EL (cell line): ENCODE results near the gene CFAP65.

Experiments
- DNase-seq: peaks from one replicate; pipeline ENCODE4 v3.0.0-alpha.2; 2016

Gene CFAP65

DNA sequence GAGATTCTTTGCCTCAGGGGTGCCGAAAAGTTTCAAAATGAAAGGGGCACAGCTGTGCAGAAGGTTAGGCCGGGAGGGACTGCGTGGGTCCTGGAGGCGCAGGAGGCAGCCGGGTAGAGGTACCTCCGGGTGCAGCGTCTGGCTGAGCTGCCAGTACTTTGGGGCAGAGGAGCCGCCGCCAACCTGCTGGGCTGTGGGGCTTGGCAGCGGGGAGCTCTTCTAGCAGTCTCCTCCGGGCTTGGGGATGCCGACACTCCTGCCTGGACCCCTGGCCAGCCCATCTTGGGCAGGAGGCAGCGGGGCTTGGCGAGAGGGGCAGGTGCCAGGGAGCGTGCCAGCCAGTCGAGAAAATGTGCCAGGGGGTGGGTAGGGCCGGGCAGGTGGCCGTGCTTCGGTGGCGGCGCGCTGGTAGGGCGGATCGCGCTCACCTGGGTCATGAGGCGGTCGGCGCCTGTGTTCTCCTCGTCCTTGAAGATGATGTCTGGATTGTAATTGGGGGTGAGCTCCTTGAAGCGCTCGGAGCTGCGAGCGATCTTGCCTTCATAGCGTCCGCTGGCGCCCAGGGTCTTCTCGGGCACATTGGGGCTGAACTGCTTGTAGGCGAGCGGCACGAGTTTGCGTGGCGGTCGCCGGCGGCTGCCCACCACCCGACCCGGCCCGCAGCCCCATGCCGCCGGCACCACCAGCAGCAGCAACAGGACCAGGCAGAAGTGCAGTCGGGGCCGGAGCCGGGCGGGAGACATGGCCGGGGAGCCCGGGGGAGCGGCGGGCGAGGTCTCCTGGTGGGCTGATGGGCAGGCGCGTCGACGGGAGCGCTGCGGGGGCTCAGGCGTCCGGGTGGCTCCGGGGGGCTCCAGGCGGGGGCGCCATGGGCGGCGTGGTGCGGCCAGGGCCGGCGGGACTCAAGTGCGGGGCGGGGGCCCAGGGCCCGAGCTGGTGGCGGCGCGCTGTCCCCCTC lies 18.7 kb upstream of the CFAP65 start:
- no peak for DNase-seq

DNA sequence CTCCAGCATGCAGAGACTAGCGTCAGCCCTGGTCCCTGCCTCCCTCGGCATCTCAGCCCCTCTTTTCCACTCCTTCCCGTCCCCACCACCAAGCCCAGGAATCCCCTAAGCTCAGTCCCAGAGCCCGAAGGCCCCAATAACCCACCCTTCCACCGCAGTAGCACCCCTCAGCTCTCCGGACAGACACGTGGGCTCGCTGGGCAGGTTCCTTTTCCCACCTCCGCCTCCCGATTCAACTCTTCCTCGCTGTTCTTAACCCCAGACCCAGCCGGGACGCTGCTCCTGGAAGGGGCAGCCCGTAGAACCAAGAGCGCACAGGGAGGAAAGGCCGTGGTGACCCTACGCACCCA lies 18.0 kb upstream of the CFAP65 start:
- DNase-seq = no peak

DNA sequence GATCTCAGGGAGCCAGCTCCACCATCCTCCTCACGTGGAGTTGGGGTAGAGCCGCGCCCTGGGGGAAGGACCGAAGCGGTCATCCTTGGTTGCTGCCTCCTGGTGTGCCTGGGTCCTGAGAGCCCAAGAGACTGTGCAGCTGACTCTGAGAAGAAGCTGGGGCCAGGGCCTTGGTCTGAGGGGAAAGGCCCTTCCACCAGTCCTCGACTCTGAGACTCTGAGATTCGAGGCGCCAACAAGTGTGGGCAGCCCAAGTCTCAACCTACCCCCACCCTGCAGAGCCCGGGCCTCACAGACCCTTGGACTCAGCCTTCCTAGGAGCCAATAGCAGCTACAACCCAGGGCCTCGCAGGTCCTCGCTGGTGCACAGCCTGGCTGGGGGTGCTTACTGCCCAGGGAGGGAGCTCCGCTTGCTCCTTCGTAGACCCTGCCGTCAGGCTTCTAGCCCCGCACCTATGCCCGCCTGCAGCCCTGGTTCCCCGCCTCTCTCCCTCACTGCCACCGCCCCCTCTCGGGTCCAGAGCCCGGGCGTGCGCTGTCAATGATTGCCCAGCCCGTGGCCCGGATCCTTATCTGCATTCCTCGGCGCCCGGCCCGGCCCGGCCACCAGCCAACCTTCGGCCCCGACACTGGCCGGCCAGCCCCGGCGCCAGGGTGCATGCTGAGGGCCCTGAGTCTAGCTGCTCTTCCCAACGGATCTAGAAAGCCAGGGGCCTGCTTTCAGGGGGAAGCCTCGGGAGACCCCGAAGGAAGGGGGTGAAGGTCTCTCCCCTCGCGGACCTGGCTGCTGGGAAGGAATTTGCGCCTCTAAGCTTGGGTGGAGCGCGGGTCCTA lies 17.4 kb upstream of the CFAP65 start:
- peak; percentile 30 for DNase-seq

- DNase-seq = peak; percentile 56
Observed at GRCh38 chr2:219057709-219058540, 16.6 kb upstream of the CFAP65 start.

DNA sequence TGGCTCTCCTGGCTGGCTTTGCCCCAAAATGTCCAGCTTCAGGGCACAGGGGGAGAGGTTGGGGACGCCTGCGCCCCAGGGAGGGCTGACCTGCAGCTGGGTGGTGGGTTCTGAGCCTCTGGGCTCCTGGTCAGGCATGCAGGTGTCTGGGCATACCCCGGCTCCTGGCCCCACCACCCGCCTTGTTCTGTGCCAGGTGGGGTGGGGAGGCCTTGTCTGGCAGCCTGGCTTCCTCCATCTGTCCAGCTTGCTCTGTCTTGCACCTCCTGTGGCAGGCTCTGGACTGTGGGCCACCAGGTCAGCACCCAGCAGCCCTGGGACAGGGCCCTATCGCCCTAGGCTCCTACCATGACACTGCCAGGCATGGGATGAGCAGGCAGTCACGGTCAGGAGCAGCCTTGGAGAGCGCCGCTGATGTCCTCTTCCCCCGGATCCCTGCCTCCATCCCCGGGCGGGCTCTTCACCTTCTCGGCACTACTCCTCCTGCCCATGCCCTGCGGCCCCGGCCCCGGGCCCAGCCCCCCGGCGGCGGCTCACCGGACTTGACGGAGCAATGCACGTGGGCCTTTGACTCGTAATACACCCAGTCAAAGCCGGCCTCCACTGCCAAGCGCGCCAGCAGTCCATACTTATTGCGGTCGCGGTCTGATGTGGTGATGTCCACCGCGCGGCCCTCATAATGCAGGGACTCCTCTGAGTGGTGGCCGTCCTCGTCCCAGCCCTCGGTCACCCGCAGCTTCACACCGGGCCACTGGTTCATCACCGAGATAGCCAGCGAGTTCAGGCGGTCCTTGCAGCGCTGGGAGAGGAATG lies 15.8 kb upstream of the CFAP65 start:
- peak; percentile 5 for DNase-seq

- no peak for DNase-seq
Observed at GRCh38 chr2:219056176-219056895, 15.0 kb upstream of the CFAP65 start.

- no peak for DNase-seq
Observed at GRCh38 chr2:219054956-219055903, 13.9 kb upstream of the CFAP65 start.

- DNase-seq = no peak
Observed at GRCh38 chr2:219049282-219049681, 8.0 kb upstream of the CFAP65 start.

DNA sequence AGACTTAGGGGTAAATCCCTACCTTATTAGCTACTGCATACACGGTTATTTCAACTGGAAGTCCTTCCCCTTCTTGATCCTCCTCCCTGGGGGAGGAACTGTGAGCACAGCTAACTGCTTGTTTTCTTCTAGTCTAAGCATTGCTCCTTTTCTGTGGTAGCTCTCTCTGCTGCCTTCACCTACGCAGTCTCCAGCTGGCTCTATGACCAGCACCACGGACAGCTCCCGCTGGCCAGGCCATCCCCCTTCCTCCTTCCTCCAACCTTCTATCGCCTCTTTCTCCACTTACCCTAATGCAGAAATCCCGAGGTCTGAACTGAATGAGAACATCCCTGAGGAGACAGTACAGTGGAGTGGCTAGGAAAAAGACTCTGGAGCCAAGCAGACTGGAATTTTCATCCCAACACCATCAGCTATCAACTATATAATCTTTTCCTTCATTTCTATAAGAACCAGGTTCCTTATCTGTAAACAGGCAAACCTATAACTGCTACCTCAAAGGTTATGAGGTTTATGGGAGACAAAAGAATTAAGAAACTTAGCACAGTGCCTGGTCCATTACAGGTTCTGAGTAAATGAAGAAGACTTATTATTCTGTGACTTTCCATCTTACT lies 4.7 kb upstream of the CFAP65 start:
- DNase-seq = peak; percentile 17

DNA sequence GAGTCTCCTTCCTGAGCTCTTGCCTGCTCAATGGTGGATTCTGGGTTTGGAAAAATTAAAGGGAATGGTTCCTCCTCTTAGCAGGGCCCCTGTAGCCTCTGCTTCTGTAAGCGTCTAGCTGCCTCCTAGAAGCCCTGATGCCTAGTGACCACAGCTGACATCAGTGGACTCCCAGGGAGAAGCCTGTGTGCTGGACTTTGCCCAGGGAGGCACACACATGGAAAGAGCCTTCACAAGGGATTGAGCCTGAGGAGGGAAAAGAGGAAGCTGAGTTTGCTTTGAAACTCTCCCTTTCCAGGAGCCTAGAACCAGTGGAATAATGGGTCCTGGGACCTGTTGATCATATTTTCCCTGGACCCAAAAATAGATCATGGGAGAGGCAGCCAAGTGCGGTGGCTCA lies 1.4 kb upstream of the CFAP65 start:
- no peak for DNase-seq

DNA sequence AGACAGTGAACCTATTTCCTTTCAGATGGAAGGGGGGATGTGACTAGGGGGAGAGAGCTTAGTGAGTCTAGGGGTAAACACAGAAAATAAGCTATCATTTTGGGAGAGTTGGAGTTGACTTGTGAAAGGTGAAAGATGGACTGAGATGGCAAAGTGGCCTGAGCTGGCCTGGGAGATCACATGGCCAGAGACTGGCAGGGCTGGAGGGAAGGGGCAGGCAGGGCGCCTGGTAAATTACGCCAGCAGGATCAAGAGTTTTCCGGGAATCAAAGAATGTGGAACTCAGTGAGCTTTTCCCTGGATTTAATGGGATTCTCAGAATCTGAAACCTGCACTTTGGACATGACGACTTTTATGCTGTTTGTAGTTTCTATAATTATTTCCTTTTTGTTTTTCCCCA lies 841 bp upstream of the CFAP65 start:
- DNase-seq = no peak

GRCh38 chr2:219038600-219038999 lies 2.7 kb downstream of the CFAP65 start:
- no peak for DNase-seq

DNA sequence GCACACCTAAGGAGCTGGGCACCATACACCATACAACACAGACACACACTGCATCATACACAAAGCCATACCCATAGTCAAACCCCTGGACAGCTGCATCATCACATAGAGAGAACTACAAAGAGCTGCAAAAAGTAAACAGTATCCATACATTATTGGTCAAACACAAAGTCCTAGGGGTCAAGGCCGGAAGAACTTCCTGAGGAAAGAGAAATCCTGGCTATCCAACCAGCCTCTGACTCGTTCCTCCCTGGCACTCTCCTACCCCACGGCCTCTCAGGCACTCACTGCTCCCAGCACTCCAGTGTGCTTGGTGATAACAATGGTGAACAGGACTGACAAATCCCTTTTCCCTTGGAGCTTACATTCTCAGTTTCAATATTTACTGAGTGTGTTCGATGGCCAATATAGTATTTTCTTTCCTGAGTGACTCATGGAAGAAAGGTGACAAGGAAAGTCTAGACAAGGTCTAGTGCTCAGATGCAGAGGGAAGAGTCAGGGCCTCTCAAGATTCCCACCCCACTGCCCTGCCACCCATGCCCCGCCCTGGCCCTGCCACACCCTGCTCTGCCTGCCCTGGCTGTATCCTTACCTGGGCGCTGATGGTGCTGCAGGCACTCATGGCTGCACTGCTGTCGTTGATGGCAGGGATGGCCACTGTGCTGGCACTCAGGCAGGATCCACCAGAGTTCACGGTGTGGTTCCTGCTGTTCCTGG lies 3.4 kb downstream of the CFAP65 start:
- DNase-seq = no peak

- DNase-seq = no peak
Observed at GRCh38 chr2:219035942-219036341, 5.4 kb downstream of the CFAP65 start.

DNA sequence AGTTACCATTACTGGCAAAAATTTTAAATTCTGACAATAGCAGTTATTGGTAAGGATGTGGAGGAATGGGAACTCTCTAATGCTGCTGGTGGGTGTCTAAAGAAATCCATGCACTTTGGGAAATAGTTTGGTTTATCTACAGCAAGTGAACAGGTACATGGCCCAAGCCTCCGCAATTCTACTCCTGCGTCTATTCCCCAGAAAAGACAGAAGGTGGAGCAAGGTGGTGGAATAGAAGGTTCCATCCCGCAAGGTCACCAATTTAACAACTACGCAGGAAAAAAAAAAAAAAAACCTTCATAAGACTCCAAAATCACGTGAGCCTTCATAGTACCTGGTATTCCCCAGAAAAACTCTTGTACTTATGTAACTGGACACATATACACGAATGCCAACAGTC lies 6.5 kb downstream of the CFAP65 start:
- DNase-seq = no peak

DNA sequence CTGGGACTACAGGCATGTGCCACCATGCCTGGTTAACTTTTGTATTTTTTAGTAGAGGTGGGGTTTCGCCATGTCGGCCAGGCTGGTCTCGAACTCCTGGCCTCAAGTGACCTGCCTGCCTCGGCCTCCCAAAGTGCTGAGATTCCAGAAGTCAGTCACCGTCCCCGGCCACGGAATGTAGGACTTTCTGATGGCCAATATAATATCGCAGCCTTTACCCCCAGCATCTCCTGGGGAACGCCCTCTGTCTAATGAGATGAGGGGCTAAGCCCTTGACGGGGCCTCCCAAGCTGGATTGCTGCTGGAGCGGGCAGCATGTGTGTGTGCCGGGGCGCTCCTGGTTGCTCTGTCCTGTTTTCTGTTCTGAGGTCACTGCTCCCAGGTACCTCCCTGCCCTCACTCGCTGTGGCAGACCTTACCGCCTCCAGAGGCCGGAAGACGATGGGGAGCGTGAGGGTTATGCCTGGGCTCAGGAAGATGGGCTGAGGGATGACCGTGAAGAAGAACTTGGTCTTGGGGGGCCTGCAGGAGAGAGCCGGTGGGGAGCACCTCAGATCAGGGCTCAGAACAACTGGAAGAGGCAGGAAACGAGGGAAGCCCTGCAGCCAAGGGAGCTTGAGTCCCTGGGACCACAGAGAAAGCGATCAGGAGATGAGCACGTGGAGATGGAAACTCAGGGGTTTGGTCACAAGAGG lies 9.1 kb downstream of the CFAP65 start:
- DNase-seq = no peak

GRCh38 chr2:219031005-219031738 lies 10.1 kb downstream of the CFAP65 start:
- no peak for DNase-seq
